Activated naive CD4-positive, alpha-beta T cell treated with anti-CD3 and anti-CD28 coated beads, Interleukin-2, amount 50 U/mL, for 24 hours (primary cell): ENCODE results near the gene LYSMD2.

Experiments
- H3K27ac Mint-ChIP-seq: one replicate; pipeline ENCODE4 v1.8.0; 2021; ENCODE audit warnings: mild to moderate bottlenecking, mixed read lengths
- H3K27me3 Mint-ChIP-seq: one replicate; pipeline ENCODE4 v1.8.0; 2021; ENCODE audit warnings: mixed read lengths
- H3K36me3 Mint-ChIP-seq: one replicate; pipeline ENCODE4 v1.8.0; 2021; ENCODE audit warnings: mixed read lengths
- H3K4me1 Mint-ChIP-seq: one replicate; pipeline ENCODE4 v1.8.0; 2021; ENCODE audit warnings: mixed read lengths
- H3K4me3 Mint-ChIP-seq: one replicate; pipeline ENCODE4 v1.8.0; 2021; ENCODE audit warnings: mild to moderate bottlenecking, mixed read lengths
- H3K9me3 Mint-ChIP-seq: one replicate; pipeline ENCODE4 v1.8.0; 2021; ENCODE audit warnings: mixed read lengths

LYSMD2 gene

DNA sequence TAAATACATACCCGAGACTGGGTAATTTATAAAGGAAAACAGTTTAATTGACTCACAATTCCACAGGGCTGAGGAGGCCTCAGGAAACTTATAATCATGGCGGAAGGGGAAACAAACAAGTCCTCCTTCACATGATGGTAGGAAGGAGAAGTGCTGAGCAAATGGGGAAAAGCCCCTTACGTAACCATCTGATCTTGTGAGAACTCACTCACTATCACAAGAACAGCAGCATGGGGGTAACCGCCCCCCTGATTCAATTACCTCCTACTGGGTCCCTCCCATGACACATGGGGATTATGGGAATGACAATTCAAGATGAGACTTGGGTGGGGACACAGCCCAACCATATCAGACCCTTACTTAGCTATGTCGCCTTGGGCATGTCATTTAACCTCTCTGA lies 28.4 kb downstream of the LYSMD2 start:
- H3K27me3 Mint-ChIP-seq: no peaks in the 10 kb centered on the region
- no peak overlapping the region for H3K4me3 Mint-ChIP-seq
- peaks cover 2% of the 10 kb centered on the region for H3K36me3 Mint-ChIP-seq
- no peaks in the 10 kb centered on the region for H3K4me1 Mint-ChIP-seq
- no peak overlapping the region for H3K27ac Mint-ChIP-seq
- no peaks in the 10 kb centered on the region for H3K9me3 Mint-ChIP-seq

- Mint-ChIP-seq H3K4me1 (no peaks in the 10 kb centered on the region), H3K4me3 (no peak overlapping the region), H3K9me3 (no peaks in the 10 kb centered on the region), H3K27ac (no peak overlapping the region), H3K36me3 (peaks cover 2% of the 10 kb centered on the region), H3K27me3 (peaks cover 2% of the 10 kb centered on the region)
These were observed 29.4 kb downstream of the LYSMD2 start for GRCh38 chr15:51708013-51708412.

- H3K36me3 Mint-ChIP-seq: peaks cover 2% of the 10 kb centered on the region
These were observed 30.4 kb downstream of the LYSMD2 start for GRCh38 chr15:51706926-51707608.

GRCh38 chr15:51706291-51706690 lies 31.2 kb downstream of the LYSMD2 start:
- H3K4me1 Mint-ChIP-seq: no peaks in the 10 kb centered on the region
- H3K27ac Mint-ChIP-seq: no peak overlapping the region
- peaks cover 2% of the 10 kb centered on the region for H3K27me3 Mint-ChIP-seq
- H3K4me3 Mint-ChIP-seq: no peak overlapping the region
- peaks cover 2% of the 10 kb centered on the region for H3K36me3 Mint-ChIP-seq
- no peaks in the 10 kb centered on the region for H3K9me3 Mint-ChIP-seq

More at GRCh38 chr15:51706926-51707608, 30.4 kb downstream of the LYSMD2 start:
- no peaks in the 10 kb centered on the region for H3K4me1 Mint-ChIP-seq
- H3K9me3 Mint-ChIP-seq: no peaks in the 10 kb centered on the region
- H3K27ac Mint-ChIP-seq: no peak overlapping the region
- no peak overlapping the region for H3K4me3 Mint-ChIP-seq
- peaks cover 2% of the 10 kb centered on the region for H3K27me3 Mint-ChIP-seq

- Mint-ChIP-seq H3K27ac (no peak overlapping the region), H3K4me1 (no peaks in the 10 kb centered on the region), H3K27me3 (peaks cover 4% of the 10 kb centered on the region), H3K9me3 (no peaks in the 10 kb centered on the region), H3K36me3 (peaks cover 2% of the 10 kb centered on the region), H3K4me3 (no peak overlapping the region)
These were observed 34.7 kb downstream of the LYSMD2 start for GRCh38 chr15:51702710-51703109.

DNA sequence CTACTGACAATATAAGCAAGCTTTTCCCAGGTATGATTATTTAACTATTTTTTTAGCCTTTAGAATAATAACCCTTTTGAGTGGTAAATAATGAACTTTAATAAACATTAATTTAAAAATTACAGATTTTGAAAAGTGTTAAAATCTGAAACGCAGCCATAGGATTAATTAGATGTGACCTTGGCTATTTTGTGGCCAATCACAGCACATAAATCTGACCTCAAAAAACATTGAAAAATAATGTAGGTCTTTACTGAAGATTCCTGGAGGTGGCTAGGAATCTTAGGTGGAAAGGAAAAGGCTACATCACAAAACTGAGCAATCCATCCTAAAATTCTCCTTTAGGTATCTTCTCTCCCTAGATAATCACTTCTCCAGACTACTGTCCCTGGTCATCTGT lies 38.1 kb downstream of the LYSMD2 start:
- no peak overlapping the region for H3K27ac Mint-ChIP-seq
- H3K36me3 Mint-ChIP-seq: peaks cover 2% of the 10 kb centered on the region
- peaks cover 4% of the 10 kb centered on the region for H3K27me3 Mint-ChIP-seq
- no peak overlapping the region for H3K4me3 Mint-ChIP-seq
- no peaks in the 10 kb centered on the region for H3K9me3 Mint-ChIP-seq
- H3K4me1 Mint-ChIP-seq: no peaks in the 10 kb centered on the region

DNA sequence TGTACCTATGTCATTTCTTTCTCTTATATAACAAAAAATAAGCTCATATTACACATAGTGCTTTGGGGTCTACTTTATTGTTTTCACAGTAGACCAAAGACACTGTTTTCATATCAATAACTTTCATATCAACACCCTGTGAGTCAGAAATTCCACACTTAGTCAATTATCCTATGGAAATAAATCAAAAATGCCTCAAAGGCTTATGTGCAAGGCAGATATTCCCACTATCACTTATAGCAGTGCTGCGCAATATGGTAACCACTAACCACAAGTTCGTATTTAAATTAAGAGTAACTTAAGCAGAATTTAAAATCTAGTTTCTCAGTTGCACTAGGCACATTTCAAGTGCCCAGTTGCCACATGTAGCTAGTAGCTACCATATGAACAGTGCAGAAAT lies 40.3 kb downstream of the LYSMD2 start:
- H3K27me3 Mint-ChIP-seq: peaks cover 3% of the 10 kb centered on the region
- H3K36me3 Mint-ChIP-seq: no peaks in the 10 kb centered on the region
- no peak overlapping the region for H3K27ac Mint-ChIP-seq
- peaks cover 7% of the 10 kb centered on the region for H3K4me1 Mint-ChIP-seq
- no peaks in the 10 kb centered on the region for H3K9me3 Mint-ChIP-seq
- no peak overlapping the region for H3K4me3 Mint-ChIP-seq

DNA sequence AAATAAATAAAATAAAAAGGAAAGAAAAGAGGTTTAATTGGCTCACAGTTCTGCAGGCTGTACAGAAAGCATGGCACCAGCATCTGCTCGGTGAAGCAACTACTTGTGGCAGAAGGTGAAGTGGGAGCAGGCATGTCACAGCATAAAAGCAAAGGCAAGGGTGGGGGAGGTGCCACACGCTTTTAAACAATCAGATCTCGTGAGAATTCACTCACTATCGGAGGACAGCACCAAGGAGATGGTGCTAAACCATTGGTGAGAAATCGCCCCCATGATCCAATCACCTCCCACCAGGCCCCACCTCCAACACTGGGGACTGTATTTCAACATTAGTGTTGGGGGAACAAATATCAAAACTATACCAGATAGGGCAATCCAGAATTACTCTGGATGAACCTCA lies 40.9 kb downstream of the LYSMD2 start:
- H3K4me3 Mint-ChIP-seq: no peak overlapping the region
- no peak overlapping the region for H3K27ac Mint-ChIP-seq
- peaks cover 12% of the 10 kb centered on the region for H3K4me1 Mint-ChIP-seq
- peaks cover 3% of the 10 kb centered on the region for H3K27me3 Mint-ChIP-seq
- H3K9me3 Mint-ChIP-seq: no peaks in the 10 kb centered on the region
- no peaks in the 10 kb centered on the region for H3K36me3 Mint-ChIP-seq

- no peaks in the 10 kb centered on the region for H3K36me3 Mint-ChIP-seq
- H3K9me3 Mint-ChIP-seq: no peaks in the 10 kb centered on the region
- H3K4me3 Mint-ChIP-seq: no peak overlapping the region
- peaks cover 19% of the 10 kb centered on the region for H3K4me1 Mint-ChIP-seq
- H3K27ac Mint-ChIP-seq: no peak overlapping the region
- peaks cover 3% of the 10 kb centered on the region for H3K27me3 Mint-ChIP-seq
These were observed 45.3 kb downstream of the LYSMD2 start for GRCh38 chr15:51692154-51692553.

DNA sequence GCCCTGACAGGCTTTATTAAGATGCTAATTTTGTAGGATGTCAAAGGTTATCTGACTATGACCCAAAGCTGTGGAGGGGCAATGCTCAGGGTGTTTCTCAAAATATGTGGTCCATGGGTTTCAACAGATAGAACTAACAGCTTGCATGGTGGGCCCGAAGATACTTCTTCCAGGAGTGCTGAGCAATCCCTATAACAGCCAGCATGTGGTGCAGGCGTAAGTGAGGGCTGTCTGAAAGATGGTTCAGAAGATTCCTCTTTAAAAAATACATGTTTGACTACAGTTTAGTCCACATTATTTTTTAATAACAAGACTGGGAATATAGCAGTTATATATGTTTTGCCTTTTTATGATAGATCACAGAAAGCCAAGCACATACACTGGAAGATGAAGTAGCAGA lies 48.6 kb downstream of the LYSMD2 start:
- Mint-ChIP-seq H3K4me1 (peaks cover 19% of the 10 kb centered on the region), H3K36me3 (no peaks in the 10 kb centered on the region), H3K4me3 (no peak overlapping the region), H3K27ac (no peak overlapping the region), H3K9me3 (no peaks in the 10 kb centered on the region), H3K27me3 (peaks cover 8% of the 10 kb centered on the region)

DNA sequence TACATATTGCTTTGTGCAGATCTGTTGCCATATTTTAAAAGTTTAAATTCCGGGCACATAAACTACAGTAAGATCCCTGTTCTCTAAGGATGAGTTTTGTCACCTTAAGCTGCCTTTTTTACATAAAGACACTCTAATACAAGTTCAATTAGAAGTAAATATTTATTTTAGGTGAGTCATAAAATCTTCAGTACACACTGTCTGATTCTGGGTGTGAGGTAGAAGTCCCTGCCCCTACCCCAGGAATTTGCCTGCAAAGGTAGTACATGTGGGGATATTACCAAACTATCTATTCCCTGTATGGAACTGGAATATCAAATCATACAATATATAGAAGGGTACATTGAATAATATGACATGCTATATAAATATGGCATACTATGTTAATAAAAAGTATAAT lies 49.9 kb downstream of the LYSMD2 start:
- no peaks in the 10 kb centered on the region for H3K9me3 Mint-ChIP-seq
- peaks cover 13% of the 10 kb centered on the region for H3K27me3 Mint-ChIP-seq
- H3K36me3 Mint-ChIP-seq: no peaks in the 10 kb centered on the region
- no peak overlapping the region for H3K27ac Mint-ChIP-seq
- H3K4me1 Mint-ChIP-seq: peaks cover 15% of the 10 kb centered on the region
- no peak overlapping the region for H3K4me3 Mint-ChIP-seq

GRCh38 chr15:51681303-51681963 lies 56.0 kb downstream of the LYSMD2 start, which contains the start of gene SCG3:
SCG3 (plus strand) TSS chr15:51681503; CDS start chr15:51681756, 253 bp downstream.
- no peak within 1 kb of the TSS for H3K27ac Mint-ChIP-seq
- peaks cover 33% of the 10 kb centered on the region for H3K27me3 Mint-ChIP-seq
- no peak within 1 kb of the TSS for H3K4me3 Mint-ChIP-seq
- peaks cover 5% of the 10 kb centered on the region for H3K9me3 Mint-ChIP-seq
- H3K36me3 Mint-ChIP-seq: no peaks in the 10 kb centered on the region
- H3K4me1 Mint-ChIP-seq: peaks cover 8% of the 10 kb centered on the region

DNA sequence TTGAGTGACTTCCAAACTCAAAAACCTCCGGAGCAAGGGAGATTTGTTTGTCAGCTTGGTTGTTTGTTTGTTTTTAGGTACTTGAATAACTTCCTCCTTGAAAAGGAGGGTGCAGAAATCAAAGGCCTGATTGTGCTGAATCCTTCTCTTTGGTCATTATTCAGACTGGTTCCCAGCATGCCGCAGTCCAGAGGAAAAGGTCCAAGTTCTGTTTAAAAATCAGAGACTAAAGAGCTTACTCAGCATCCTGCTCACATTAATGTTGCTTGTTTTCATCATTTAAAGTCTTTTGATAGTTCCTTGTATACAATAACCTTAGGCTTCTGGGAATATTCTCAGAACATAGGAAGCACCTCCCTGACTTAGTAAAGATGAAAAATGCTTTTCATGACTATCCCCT lies 57.1 kb downstream of the LYSMD2 start:
- H3K4me1 Mint-ChIP-seq: peaks cover 8% of the 10 kb centered on the region
- no peak overlapping the region for H3K27ac Mint-ChIP-seq
- no peak overlapping the region for H3K4me3 Mint-ChIP-seq
- no peaks in the 10 kb centered on the region for H3K36me3 Mint-ChIP-seq
- peaks cover 5% of the 10 kb centered on the region for H3K9me3 Mint-ChIP-seq
- peaks cover 33% of the 10 kb centered on the region for H3K27me3 Mint-ChIP-seq

GRCh38 chr15:51678096-51678495 lies 59.4 kb downstream of the LYSMD2 start:
- H3K9me3 Mint-ChIP-seq: peaks cover 5% of the 10 kb centered on the region
- no peaks in the 10 kb centered on the region for H3K36me3 Mint-ChIP-seq
- H3K4me1 Mint-ChIP-seq: peaks cover 8% of the 10 kb centered on the region
- H3K27ac Mint-ChIP-seq: no peak overlapping the region
- no peak overlapping the region for H3K4me3 Mint-ChIP-seq
- H3K27me3 Mint-ChIP-seq: peaks cover 25% of the 10 kb centered on the region

DNA sequence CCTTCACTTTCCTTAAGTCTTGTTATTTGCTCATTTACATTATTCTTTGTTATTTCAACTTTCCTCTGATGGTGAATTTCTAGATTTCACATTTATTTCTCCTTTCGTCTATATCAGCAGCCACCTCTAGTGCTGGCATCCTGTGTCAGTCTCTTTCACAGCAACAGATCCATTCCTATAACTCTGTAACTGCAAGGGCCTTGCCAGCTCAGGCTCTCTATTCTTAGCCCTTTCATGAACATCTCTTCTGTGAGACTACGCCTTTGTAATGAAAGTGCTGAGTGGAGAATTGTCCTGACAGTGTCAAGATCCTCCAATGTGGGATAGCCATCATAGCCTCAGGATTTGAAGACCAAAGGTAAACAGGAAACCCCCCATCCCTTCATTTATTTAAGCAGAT lies 60.0 kb downstream of the LYSMD2 start:
- no peaks in the 10 kb centered on the region for H3K36me3 Mint-ChIP-seq
- no peak overlapping the region for H3K4me3 Mint-ChIP-seq
- peaks cover 8% of the 10 kb centered on the region for H3K4me1 Mint-ChIP-seq
- H3K27ac Mint-ChIP-seq: no peak overlapping the region
- peaks cover 25% of the 10 kb centered on the region for H3K27me3 Mint-ChIP-seq
- peaks cover 5% of the 10 kb centered on the region for H3K9me3 Mint-ChIP-seq

DNA sequence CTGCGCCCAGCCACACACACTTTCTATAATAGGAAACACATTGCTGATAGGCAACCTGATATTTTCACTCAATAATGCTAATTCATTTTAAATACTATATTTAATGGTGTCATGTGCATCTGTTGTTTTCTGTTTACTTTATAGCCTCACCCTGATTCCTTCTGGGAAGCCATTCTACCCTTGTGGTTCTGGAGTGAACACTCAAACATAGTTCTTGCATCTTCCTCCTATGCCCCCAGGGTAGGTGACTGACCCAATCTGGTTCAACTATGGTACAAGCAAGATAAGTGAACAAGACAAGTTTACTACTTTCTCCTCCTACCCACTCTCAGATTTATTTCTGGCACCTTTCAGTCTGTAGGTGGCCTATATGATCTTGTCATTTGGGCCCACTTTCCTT lies 60.4 kb downstream of the LYSMD2 start:
- Mint-ChIP-seq H3K27me3 (peaks cover 25% of the 10 kb centered on the region), H3K9me3 (peaks cover 5% of the 10 kb centered on the region), H3K27ac (no peak overlapping the region), H3K4me1 (peaks cover 8% of the 10 kb centered on the region), H3K4me3 (no peak overlapping the region), H3K36me3 (no peaks in the 10 kb centered on the region)
